HG03103 (cell line): ENCODE results near the gene HNF1B.

ENCODE experiments used
- ATAC-seq: cut with Tn5 transposase; IDR thresholded peaks from one replicate; pipeline ENCODE4 v1.9.1; 2021; ENCODE audit warnings: low read depth; ENCODE audit not compliant: unreplicated experiment

Gene HNF1B

DNA sequence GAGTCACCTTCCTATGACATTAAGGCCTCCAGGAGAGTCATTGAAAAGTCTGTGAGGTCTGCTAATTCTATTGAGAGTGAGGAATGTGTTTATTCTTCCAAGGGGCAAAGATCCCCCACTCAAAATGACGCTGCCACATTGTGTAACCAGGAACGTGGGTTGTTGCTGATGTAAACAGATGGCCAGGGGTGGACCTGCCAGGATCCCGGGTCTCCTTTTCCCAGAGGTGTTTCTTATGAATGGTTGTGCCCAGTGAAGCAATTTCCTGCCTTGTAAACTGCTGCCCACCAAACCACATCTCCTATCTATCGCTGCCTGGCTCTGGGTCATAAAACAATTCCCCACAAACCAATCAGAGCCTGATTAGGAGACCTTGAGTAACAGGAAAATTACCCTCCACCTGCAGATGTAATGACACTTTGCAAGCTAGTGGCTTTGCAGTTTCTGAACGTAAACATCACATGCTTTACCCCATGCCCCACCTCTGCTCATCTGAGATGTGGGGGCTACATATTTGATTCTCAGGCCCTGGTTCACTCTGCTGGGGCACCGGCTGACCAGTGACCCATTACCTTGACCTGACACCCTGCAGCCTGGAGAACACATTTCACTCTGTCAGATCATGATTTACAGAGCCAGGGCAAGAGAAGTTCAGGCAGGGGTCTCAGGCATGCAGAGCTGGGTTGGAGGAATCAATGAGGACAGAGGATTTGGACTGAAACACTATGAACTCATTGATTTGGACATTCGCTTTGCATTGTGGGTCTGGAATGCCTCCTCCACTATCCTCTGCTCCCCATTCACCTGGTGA is 68.5 kb downstream of the HNF1B start:
- ATAC-seq: no peak

- ATAC-seq: no peak
These were observed 70.3 kb downstream of the HNF1B start for GRCh38 chr17:37674511-37674910.

DNA sequence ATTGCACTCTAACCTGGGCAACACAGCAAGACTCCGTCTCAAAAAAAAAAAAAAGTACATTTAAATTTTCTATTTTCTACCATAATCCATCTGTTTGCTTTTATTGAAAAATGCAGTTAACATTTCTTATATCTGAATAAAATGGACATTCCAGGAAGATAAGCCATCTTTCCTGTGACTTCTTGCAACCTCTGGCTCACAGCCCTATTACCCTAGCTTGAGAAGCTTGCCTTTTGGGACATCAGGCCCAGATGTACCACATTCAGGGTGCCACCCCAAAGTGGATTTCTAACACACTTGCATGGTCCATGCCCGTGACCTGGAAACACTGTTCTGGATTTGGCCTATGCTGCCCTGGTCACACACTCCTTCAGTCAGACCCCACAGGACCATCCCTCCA is 71.5 kb downstream of the HNF1B start:
- ATAC-seq: no peak

GRCh38 chr17:37672548-37673078 is 72.2 kb downstream of the HNF1B start:
- ATAC-seq: no peak

DNA sequence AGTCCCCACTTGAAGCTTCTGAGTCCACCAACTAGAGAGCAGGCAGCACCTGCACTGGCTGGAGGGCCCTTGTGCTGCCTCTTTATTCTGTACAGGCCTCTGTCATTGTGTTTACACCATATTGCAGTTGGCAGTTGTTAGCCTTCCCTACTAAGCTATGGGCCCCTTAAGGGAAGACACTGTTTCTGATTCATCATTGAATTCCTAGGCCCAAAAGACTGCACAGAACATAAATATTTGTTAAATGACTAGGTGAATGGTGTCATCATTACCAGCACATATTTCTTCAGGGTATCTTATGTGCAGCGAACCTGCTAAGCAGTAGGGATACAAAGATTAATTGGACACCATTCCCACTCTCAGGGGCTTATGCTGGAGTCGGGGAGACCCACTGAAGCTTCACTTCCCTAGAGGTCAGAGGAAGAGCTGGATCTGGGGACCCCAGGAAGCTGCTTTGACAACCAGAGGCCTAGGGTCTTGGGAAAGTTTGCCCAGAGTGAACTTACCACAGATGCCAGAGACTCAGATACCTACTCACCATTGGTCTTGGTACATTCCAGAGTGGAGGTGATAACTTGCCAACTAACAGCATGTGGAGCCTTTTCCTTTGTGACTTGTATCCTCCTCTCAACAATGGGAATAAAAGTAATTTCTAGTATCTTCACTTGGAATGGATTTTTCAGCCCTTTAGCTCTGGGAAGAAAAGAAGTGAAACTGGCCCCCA is 72.9 kb downstream of the HNF1B start:
- ATAC-seq: no peak

GRCh38 chr17:37671028-37671823 is 73.6 kb downstream of the HNF1B start:
- ATAC-seq: no peak

DNA sequence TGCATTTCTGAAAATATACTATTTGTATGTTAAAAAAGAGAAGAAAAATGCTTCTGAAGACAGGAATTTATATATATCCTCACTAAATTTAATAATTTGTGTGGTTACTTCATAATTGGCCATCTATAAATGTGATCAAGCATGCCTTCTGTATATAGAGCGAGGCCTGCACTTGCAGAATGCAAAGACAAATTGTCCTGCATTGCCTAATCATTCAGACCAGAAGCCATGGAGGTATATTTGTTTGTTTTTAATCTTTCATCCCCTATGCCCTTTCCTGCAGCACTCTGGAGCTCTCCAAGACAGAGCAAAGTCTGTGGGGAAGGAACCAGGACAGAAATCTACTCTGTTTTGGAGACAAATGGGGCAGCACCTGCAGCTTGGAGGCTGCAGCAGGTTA is 77.8 kb downstream of the HNF1B start:
- ATAC-seq: no peak

- no peak for ATAC-seq
These were observed 80.6 kb downstream of the HNF1B start for GRCh38 chr17:37664214-37664613.

DNA sequence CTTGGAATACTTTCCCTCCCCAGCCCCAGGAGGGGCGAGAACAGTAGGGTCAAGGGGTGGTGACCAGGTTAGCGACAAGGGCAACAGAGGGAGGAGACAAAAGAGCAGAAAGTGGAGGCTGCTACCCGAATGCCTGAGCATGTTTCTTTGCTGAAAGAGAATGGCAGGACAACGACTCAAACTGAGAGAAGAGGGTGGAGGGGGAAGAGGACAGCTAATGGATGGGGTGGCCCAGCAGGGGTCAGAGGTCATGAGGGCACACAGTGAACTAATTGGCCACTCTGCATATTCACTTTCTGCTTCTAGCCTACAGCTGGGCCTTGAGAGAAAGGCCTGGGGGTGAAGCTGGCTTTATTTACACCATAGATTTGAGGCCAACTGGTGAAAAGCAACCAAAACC is 82.5 kb downstream of the HNF1B start:
- ATAC-seq: no peak

DNA sequence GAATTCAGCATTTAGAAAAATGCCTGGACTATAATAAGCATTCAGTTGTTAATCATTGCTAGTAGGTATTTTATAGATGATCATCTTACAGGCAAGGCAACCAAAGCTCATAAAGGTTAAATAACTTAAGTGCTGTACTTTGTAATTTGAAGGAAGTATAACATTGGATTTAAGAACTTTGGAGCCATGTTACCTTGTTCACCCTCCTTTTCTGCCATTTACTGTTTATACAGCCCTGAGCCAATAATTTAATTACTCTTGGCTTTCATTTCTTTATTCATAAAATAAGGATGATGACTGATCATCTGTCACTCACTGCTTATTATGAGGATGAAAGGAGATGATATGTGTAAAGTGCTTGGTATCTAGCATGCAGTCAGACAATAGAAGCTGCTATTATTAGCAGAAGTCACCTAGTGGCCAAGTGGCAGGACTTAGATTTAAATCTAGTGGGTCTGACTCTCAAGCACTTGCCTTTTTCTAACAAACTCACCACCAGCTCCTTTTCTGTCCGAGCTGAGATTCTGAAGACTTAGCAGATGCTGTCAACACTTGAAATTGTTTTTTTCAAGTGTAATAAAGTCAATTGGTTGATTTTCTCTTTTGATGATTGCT is 83.4 kb downstream of the HNF1B start:
- ATAC-seq: no peak

DNA sequence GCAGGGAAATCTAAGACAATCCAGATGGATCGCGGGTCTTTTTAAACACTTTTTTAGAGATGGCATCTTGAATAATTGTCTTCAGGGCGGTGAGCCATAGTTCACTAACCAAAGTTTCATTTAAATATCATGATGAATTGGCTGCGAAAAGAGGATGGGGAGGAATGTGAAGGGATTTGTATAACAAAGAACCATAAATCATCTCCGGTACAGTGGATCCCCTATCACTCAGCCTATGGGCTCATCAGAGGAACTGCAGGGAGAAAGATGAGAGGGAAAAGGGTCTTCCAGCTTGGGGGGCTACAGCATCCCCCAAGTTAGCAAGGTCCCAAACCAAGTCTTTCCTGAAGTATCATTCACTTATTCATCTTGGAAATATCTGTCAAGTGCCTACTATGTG is 84.9 kb downstream of the HNF1B start:
- no peak for ATAC-seq

- no peak for ATAC-seq
These were observed 87.7 kb downstream of the HNF1B start for GRCh38 chr17:37657202-37657601.

DNA sequence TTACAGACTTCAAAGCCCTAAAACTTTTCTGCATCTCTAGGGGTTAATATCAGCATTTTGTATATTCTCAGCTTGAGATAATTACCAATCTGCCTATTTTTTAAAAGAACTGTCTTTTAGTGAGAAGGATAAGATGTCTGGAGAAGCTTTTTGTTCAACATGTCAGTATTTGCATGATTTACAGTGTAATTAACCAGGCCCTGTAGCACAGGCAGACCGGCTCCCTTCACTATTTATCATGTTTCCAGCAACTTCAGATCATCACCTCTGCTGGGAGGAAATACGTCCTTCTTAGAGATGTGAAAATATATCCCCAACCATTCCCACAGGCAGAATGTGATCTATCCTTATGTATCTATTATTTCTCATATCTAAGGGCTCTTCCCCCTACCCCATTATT is 93.0 kb downstream of the HNF1B start:
- no peak for ATAC-seq

- no peak for ATAC-seq
These were observed 94.3 kb downstream of the HNF1B start for GRCh38 chr17:37650419-37651003.

DNA sequence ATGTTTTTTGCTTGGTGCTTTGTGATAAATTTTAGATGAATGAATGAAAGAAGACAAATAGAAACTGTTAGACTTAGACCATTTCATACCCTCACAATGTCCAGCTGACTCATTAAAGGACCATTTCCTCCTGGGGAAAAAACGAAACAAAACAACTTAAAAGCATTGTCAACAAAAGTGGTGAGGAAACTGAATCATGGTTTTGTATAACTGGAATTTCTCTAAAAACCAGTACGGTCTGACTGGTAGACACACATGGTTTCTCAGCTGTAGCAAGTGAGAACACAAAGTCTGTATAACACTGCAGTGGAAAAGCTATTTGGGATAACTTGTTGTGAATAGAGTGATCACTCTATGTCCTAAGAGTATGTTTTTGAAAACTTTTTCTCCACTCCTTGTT is 96.3 kb downstream of the HNF1B start:
- no peak for ATAC-seq

- ATAC-seq: no peak
These were observed 97.0 kb downstream of the HNF1B start for GRCh38 chr17:37647856-37648255.

GRCh38 chr17:37643869-37644268 is 101.0 kb downstream of the HNF1B start:
- ATAC-seq: no peak

DNA sequence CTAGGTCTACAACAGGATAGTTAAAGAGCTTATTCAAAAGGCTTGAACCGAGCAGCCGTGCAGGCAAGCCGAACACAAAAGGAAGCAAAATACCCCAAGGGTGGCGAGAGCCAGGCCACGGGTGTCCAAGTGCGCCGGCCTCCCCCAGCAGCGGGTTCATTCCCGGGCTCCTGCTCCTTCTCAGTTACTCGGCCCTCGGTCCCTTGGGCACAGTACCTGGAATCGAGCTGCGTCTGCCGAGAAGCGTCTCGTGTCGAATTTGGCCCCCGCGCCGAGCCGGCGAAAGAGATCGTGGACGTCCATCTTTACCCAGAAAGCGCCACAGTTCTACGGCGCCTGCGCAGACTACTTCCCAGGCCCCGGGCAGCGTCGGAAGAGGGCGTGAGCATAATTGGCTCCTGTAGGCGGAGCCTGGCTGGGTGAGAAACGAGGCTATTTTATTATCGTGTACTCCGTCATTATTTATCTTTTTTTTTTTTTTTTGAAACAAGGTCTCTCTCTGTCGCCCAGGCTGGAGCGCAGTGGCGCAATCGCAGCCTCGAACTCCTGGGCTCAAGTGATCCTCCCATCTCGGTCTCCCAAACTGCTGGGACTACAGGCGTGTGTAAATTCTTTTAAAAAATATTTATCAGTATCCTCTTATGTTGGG is 101.6 kb downstream of the HNF1B start, which contains the start of gene DDX52:
Gene DDX52, minus strand, starts transcription at position 329 of the 649 bp plus-strand sequence. Its CDS starts 26 bp downstream, at position 303.
- ATAC-seq: peak; percentile 74

DNA sequence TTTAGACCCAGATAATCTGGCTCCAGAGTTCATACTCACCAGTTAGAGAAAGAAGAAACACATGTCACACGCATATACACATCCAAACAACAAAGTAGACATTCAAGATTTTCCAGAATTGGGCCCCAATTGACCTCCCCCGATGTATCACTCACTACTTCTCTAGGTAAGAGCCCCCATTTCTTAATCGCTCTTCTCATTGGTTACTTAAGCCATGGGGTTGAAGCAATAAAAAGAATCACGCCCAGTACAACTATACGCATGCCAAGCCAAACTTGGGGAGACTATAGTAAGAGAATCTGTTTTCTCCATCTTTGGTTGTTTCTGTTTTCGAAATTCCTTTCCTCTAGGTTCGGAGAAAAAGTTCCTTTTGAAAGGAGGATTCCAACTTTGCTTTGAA is 102.2 kb downstream of the HNF1B start:
- ATAC-seq: no peak

DNA sequence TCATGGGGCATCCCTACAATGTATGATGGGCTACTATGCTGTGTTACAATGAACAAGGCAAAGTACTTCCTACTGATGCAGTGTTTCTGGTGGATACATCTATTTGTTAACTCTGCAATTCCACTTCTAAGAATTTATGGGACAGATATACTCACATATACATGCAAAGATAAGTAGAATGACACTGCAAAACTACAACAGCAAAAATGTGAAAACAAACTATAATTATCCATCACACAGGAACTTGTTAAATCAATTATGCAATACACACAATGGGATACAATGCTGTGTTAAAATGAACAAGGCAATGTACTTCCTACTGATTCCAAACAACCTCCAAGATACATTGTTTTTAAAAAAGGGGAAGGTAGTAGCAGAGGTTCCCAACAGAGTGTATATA is 104.8 kb downstream of the HNF1B start:
- ATAC-seq: no peak
